H1 (cell line): ENCODE results near the gene NKAPD1. TPM values are rescaled to one million over a fixed set of nuclear protein-coding genes. Genes with fewer than 3 reads are reported as not detected.
"Not testable (repeated sequence)": the region's sequence is repeated elsewhere in the genome, so short reads cannot be mapped to it uniquely, and the experiment has no call there.

Experiments
- CTCF ChIA-PET: fragments of 300-600 bp; sonication (Branson Sonifier 250); formaldehyde crosslinking; loops from one replicate; lab custom pipeline; 2021; ENCODE audit not compliant: partially characterized antibody; lab: Charles Lee
- POLR2A ChIA-PET: fragments of 300-600 bp; sonication (Branson Sonifier 250); formaldehyde crosslinking; loops from one replicate; lab custom pipeline; 2021; ENCODE audit warnings: inconsistent platforms; ENCODE audit not compliant: partially characterized antibody; lab: Charles Lee
- DNase-seq, 2 experiments: peaks; one replicate each; pipeline versions ENCODE4 v3.0.0 to v3.0.0-alpha.2; 2010 to 2022; ENCODE audit warnings: low spot score in 2 of 2, low read depth in 1 of 2, mixed read lengths in 1 of 2
- FAIRE-seq: peaks from 2 replicates; lab custom pipeline; 2011; peaks lifted over from hg19 to GRCh38; lab: Jason Lieb, UNC
- H2AFZ ChIP-seq: 2 replicates; pipeline ENCODE4 v1.8.1; 2012; ENCODE audit warnings: low read length, inconsistent platforms
- H2AK5ac ChIP-seq: 2 replicates; pipeline ENCODE4 v1.6.1; 2013; ENCODE audit warnings: low read depth, low read length
- H2BK120ac ChIP-seq: replicated peaks from 2 replicates; pipeline ENCODE3; 2013; ENCODE audit warnings: low read depth, low read length, inconsistent platforms
- H2BK12ac ChIP-seq: 2 replicates; pipeline ENCODE4 v1.6.1; 2013; ENCODE audit warnings: low read depth, low read length
- H2BK15ac ChIP-seq: 2 replicates; pipeline ENCODE4 v1.6.1; 2013; ENCODE audit warnings: low read length
- H2BK20ac ChIP-seq: 2 replicates; pipeline ENCODE4 v1.6.1; 2013; ENCODE audit warnings: low read length
- H2BK5ac ChIP-seq: 2 replicates; pipeline ENCODE4 v1.6.1; 2013; ENCODE audit warnings: low read depth, low read length
- H3K14ac ChIP-seq: 2 replicates; pipeline ENCODE4 v1.6.1; 2013; ENCODE audit warnings: inconsistent platforms; ENCODE audit not compliant: insufficient read length
- H3K18ac ChIP-seq: 2 replicates; pipeline ENCODE4 v1.6.1; 2013; ENCODE audit warnings: low read length; ENCODE audit errors: extremely low read depth
- H3K23ac ChIP-seq: 2 replicates; pipeline ENCODE4 v1.6.1; 2013; ENCODE audit warnings: inconsistent platforms; ENCODE audit not compliant: insufficient read length
- H3K23me2 ChIP-seq: 2 replicates; pipeline ENCODE4 v1.6.1; 2013; ENCODE audit warnings: low read depth, low read length
- H3K27ac ChIP-seq: 2 replicates; pipeline ENCODE4 v1.6.1; 2011; ENCODE audit warnings: low read depth, low read length, inconsistent platforms
- H3K27me3 ChIP-seq, 4 experiments: replicated peaks in 1 of 4; 1 replicate in 1 of 4; 2 replicates in 3 of 4; pipeline versions ENCODE4 v1.6.1 to v1.8.1; 2011 to 2013; ENCODE audit warnings: low read length in 3 of 4, mild to moderate bottlenecking in 3 of 4, inconsistent platforms in 2 of 4, mixed read lengths in 2 of 4, moderate library complexity in 1 of 4; ENCODE audit not compliant: control insufficient read depth in 3 of 4, insufficient read depth in 3 of 4; ENCODE audit errors: extremely low read depth in 1 of 4
- H3K36me3 ChIP-seq, 4 experiments: 2 replicates each; pipeline versions ENCODE4 v1.6.1 to v1.8.1; 2011 to 2013; ENCODE audit warnings: mild to moderate bottlenecking in 4 of 4, low read length in 3 of 4, moderate library complexity in 2 of 4, control low read depth in 1 of 4, inconsistent platforms in 1 of 4; ENCODE audit not compliant: insufficient read depth in 4 of 4, control insufficient read depth in 2 of 4
- H3K4ac ChIP-seq: replicated peaks from 2 replicates; pipeline ENCODE3; 2013; ENCODE audit warnings: low read length, low read depth, mixed read lengths, inconsistent platforms; ENCODE audit not compliant: insufficient read length
- H3K4me1 ChIP-seq, 4 experiments: replicated peaks in 1 of 4; 1 replicate in 1 of 4; 2 replicates in 3 of 4; pipeline versions ENCODE4 v1.6.1 to v1.8.1; 2011 to 2013; ENCODE audit warnings: low read length in 3 of 4, inconsistent platforms in 2 of 4, mixed read lengths in 1 of 4; ENCODE audit not compliant: insufficient read depth in 4 of 4, control insufficient read depth in 3 of 4
- H3K4me2 ChIP-seq, 2 experiments: 2 replicates each; pipeline versions ENCODE4 v1.6.1 to v1.8.1; 2011 to 2013; ENCODE audit warnings: low read depth in 2 of 2, low read length in 2 of 2, control low read depth in 1 of 2, inconsistent platforms in 1 of 2, mild to moderate bottlenecking in 1 of 2; ENCODE audit not compliant: insufficient read depth in 1 of 2
- H3K4me3 ChIP-seq, 4 experiments: fragments of 200-600, 300-600 bp in 1 of 4; sonication (generic), shearing (Covaris generic), sonication (Bioruptor Twin) in 1 of 4; 2 replicates each; pipeline versions ENCODE4 v1.5.1 to v1.8.1; 2011 to 2016; ENCODE audit warnings: low read length in 4 of 4, low read depth in 3 of 4, control low read depth in 2 of 4, inconsistent platforms in 2 of 4, mild to moderate bottlenecking in 2 of 4, mixed read lengths in 1 of 4, moderate library complexity in 1 of 4; ENCODE audit not compliant: insufficient read depth in 2 of 4; ENCODE audit errors: extremely low read depth in 1 of 4
- H3K56ac ChIP-seq: replicated peaks from 2 replicates; pipeline ENCODE3; 2013; ENCODE audit warnings: low read depth, mild to moderate bottlenecking, mixed read lengths, low read length, inconsistent platforms; ENCODE audit not compliant: insufficient read length
- H3K79me1 ChIP-seq: 2 replicates; pipeline ENCODE4 v1.6.1; 2013; ENCODE audit warnings: low read depth, low read length, control low read depth
- H3K79me2 ChIP-seq, 2 experiments: 2 replicates each; pipeline versions ENCODE4 v1.6.1 to v1.8.1; 2012 to 2013; ENCODE audit warnings: low read length in 2 of 2, mild to moderate bottlenecking in 2 of 2, inconsistent platforms in 1 of 2; ENCODE audit not compliant: insufficient read depth in 2 of 2, control insufficient read depth in 1 of 2
- H3K9ac ChIP-seq, 4 experiments: replicated peaks in 1 of 4; 1 replicate in 1 of 4; 2 replicates in 3 of 4; pipeline versions ENCODE4 v1.6.1 to v1.8.1; 2011 to 2013; ENCODE audit warnings: low read depth in 3 of 4, low read length in 3 of 4, control low read depth in 2 of 4, mild to moderate bottlenecking in 2 of 4, moderate library complexity in 2 of 4, inconsistent platforms in 1 of 4; ENCODE audit errors: extremely low read depth in 1 of 4
- H3K9me3 ChIP-seq, 2 experiments: 2 replicates each; pipeline versions ENCODE4 v1.6.1 to v1.8.1; 2012 to 2013; ENCODE audit warnings: mild to moderate bottlenecking in 2 of 2, moderate library complexity in 2 of 2, control low read depth in 1 of 2, inconsistent platforms in 1 of 2, low read depth in 1 of 2, low read length in 1 of 2, mixed read lengths in 1 of 2; ENCODE audit not compliant: insufficient read depth in 2 of 2
- H4K20me1 ChIP-seq, 2 experiments: replicated peaks in 1 of 2; 2 replicates each; pipeline versions ENCODE3 to v1.8.1; 2011 to 2013; ENCODE audit warnings: inconsistent platforms in 2 of 2, low read length in 2 of 2, mild to moderate bottlenecking in 1 of 2; ENCODE audit not compliant: insufficient read depth in 2 of 2, control insufficient read depth in 1 of 2
- H4K5ac ChIP-seq: 2 replicates; pipeline ENCODE4 v1.6.1; 2013; ENCODE audit warnings: low read length, low read depth, mixed read lengths, inconsistent platforms; ENCODE audit not compliant: insufficient read length
- H4K8ac ChIP-seq: 2 replicates; pipeline ENCODE4 v1.8.0; 2013; ENCODE audit warnings: mild to moderate bottlenecking, moderate library complexity, low read length, inconsistent platforms; ENCODE audit not compliant: insufficient read depth; ENCODE audit errors: extremely low read depth
- H4K91ac ChIP-seq: replicated peaks from 2 replicates; pipeline ENCODE3; 2013; ENCODE audit warnings: low read length, mixed read lengths, inconsistent platforms; ENCODE audit not compliant: insufficient read length
- EZH2 ChIP-seq: fragments of 200-600 bp; sonication (generic); IDR thresholded peaks from 2 replicates; pipeline ENCODE4 v1.7.1; 2012; ENCODE audit warnings: low read depth, mild to moderate bottlenecking, moderate library complexity, low read length, inconsistent platforms; ENCODE audit not compliant: severe bottlenecking
- POLR2A ChIP-seq, 2 experiments: IDR thresholded peaks; 1 replicate in 1 of 2; 2 replicates in 1 of 2; pipeline ENCODE4 v1.6.1; 2011; ENCODE audit warnings: low read depth in 2 of 2, low read length in 2 of 2, mild to moderate bottlenecking in 2 of 2; ENCODE audit errors: control extremely low read depth in 1 of 2
- POLR2AphosphoS5 ChIP-seq: IDR thresholded peaks from 2 replicates; pipeline ENCODE4 v1.6.1; 2011; ENCODE audit warnings: low read depth, low read length
- RXRA ChIP-seq: IDR thresholded peaks from 2 replicates; pipeline ENCODE4 v1.6.1; 2011; ENCODE audit warnings: low read depth, mild to moderate bottlenecking, low read length, moderate library complexity; ENCODE audit not compliant: insufficient read depth
- SP4 ChIP-seq: IDR thresholded peaks from 2 replicates; pipeline ENCODE4 v1.6.1; 2012; ENCODE audit warnings: low read length, inconsistent platforms
- WGBS, 2 experiments: shearing (Covaris generic) in 1 of 2; methylation state at CpG; one replicate each; pipeline versions ENCODE4 v1.1.6 to v1.1.7; 2013 to 2015; ENCODE audit warnings: low lambda C conversion rate in 2 of 2, mixed read lengths in 2 of 2, inconsistent platforms in 1 of 2, low coverage in 1 of 2, missing lambda C conversion rate in 1 of 2; ENCODE audit not compliant: insufficient replicate concordance in 2 of 2, insufficient coverage in 1 of 2, insufficient read length in 1 of 2; ENCODE audit errors: extremely low coverage in 1 of 2, missing lambda C conversion rate in 1 of 2; 5-methylcytosine and 5-hydroxymethylcytosine counted together
- polyA plus RNA-seq, 7 experiments: library from polyadenylated mRNA; depleted of rRNA in 3 of 7; stranded (reverse) in 5 of 7; unstranded in 2 of 7; fragments of >200 nt in 5 of 7; fragments of 200-250 nt in 2 of 7; gene quantifications; 1 replicate in 5 of 7; 2 replicates in 1 of 7; 4 replicates in 1 of 7; pipeline versions ENCODE4 v1.2.1 to v1.2.3, GENCODE V29; 2011 to 2013; ENCODE audit warnings: missing spikeins in 2 of 7, mixed read lengths in 2 of 7
- total RNA-seq: library from RNA; stranded (reverse); fragmentation: NEBNext Ultra II Directional; extraction: Animal tissue kit (Norgen Biotek cat#: 25700); gene quantifications from 2 replicates; pipeline ENCODE4 v1.2.1, GENCODE V29; 2021

NKAPD1 gene
- total and polyA plus RNA-seq, 2 of the 8 experiments (the other 6 are each of a cell fraction or from before 2014, with no cell fraction given): 6.7 to 16.7 TPM

DNA sequence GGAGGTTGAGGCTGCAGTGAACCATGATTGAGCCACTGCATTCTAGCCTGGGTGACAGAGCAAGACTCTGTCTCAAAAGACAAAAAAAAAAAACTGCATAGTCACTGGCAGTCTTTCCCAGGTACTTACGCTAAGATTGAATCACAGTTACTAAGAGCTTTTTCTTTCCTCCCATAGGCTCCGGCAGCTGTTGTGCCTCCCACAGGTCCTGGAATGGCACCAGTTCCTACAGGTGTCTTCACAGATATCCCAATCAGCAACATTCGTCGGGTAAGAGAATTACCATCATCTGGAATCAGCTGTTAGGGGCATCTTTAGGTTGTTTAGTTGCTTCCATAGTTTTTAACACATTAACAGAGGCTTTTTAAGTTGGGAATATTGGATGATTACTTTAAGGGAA lies 29.1 kb upstream of the NKAPD1 start (continued):
- TF ChIP-seq EZH2 (no peak), POLR2A (IDR thresholded peaks at IDR 0.05; ENCODE audit: control extremely low read depth in 1 of 2, low read depth in 2 of 2, low read length in 2 of 2) (no peak), SP4 (no peak), RXRA (no peak), POLR2AphosphoS5 (no peak)
- TF ChIP-seq, all 59 proteins: peak for 0

DNA sequence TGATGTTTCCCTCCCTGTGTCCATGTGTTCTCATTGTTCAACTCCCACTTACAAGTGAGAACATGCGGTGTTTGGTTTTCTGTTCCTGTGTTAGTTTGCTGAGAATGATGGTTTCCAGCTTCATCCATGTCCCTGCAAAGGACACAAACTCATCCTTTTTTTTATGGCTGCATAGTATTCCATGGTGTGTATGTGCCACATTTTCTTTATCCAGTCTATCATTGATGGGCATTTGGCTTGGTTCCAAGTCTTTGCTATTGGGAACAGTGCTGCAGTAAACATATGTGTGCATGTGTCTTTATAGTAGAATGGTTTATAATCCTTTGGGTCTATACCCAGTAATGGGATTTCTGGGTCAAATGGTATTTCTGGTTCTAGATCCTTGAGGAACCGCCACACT lies 27.5 kb upstream of the NKAPD1 start:
- not testable (repeated sequence) for FAIRE-seq

More for the DNA sequence above, 27.5 kb upstream of the NKAPD1 start:
- H4K8ac ChIP-seq, H2BK5ac ChIP-seq, H3K27ac ChIP-seq, H3K23ac ChIP-seq, H2AK5ac ChIP-seq, H3K27me3 ChIP-seq, H4K91ac ChIP-seq, H3K4ac ChIP-seq, H4K5ac ChIP-seq, POLR2A ChIA-PET, H2BK15ac ChIP-seq, H3K18ac ChIP-seq, H3K4me1 ChIP-seq, H3K4me2 ChIP-seq, H2BK12ac ChIP-seq, H2AFZ ChIP-seq, H3K56ac ChIP-seq, H3K9ac ChIP-seq, H3K79me2 ChIP-seq, H3K23me2 ChIP-seq, CTCF ChIA-PET, H2BK120ac ChIP-seq, H3K14ac ChIP-seq, H4K20me1 ChIP-seq, H2BK20ac ChIP-seq, H3K4me3 ChIP-seq, H3K79me1 ChIP-seq, H3K9me3 ChIP-seq, DNase-seq: not testable (repeated sequence)
- H3K36me3 ChIP-seq: peaks cover 0 to 59% (median 22%) of the 10 kb centered on the region in 4 experiments; a peak in 6 of 8 replicates
- 86% methylated on average over 2 of the region's 2 CpGs; no CpG with 5 or more reads in 1 of the 2 experiments for WGBS, 2 experiments
